Astrocyte (in vitro differentiated cells and primary cell): Measurements from ENCODE around the gene NME1. TPM values are rescaled to one million over a fixed set of nuclear protein-coding genes. Genes with fewer than 3 reads are reported as not detected.
A peak's percentile ranks its signal among the peaks of the same experiment; 100 is the strongest.

ENCODE experiments used
- DNase-seq: peaks from one replicate; pipeline ENCODE4 v3.0.0-alpha.2; 2010; ENCODE audit warnings: low read depth
- FAIRE-seq: peaks from 2 replicates; lab custom pipeline; 2011; peaks lifted over from hg19 to GRCh38; lab: Jason Lieb, UNC
- H2AFZ ChIP-seq: 2 replicates; pipeline ENCODE4 v1.6.0; 2012; ENCODE audit warnings: low read depth, low read length, inconsistent platforms
- H3K27ac ChIP-seq: 2 replicates; pipeline ENCODE4 v1.5.1; 2011; ENCODE audit warnings: low read depth, low read length, inconsistent platforms
- H3K27me3 ChIP-seq: 2 replicates; pipeline ENCODE4 v1.6.0; 2011; ENCODE audit warnings: low read length, inconsistent platforms; ENCODE audit not compliant: insufficient read depth
- H3K36me3 ChIP-seq: 2 replicates; pipeline ENCODE4 v1.5.1; 2011; ENCODE audit warnings: low read length, inconsistent platforms; ENCODE audit not compliant: insufficient read depth
- H3K4me1 ChIP-seq: 2 replicates; pipeline ENCODE4 v1.5.1; 2011; ENCODE audit warnings: low read length, inconsistent platforms; ENCODE audit not compliant: insufficient read depth
- H3K4me2 ChIP-seq: 2 replicates; pipeline ENCODE4 v1.6.0; 2012; ENCODE audit warnings: low read length, inconsistent platforms
- H3K4me3 ChIP-seq: 2 replicates; pipeline ENCODE4 v1.5.1; 2011; ENCODE audit warnings: low read depth, mild to moderate bottlenecking, low read length, inconsistent platforms; ENCODE audit not compliant: insufficient read depth
- H3K79me2 ChIP-seq: 2 replicates; pipeline ENCODE4 v1.6.0; 2012; ENCODE audit warnings: mild to moderate bottlenecking, low read length, inconsistent platforms; ENCODE audit not compliant: insufficient read depth
- H3K9ac ChIP-seq: 2 replicates; pipeline ENCODE4 v1.6.0; 2012; ENCODE audit warnings: mild to moderate bottlenecking, low read length, inconsistent platforms
- H3K9me3 ChIP-seq: 2 replicates; pipeline ENCODE4 v1.5.1; 2012; ENCODE audit warnings: low read depth, mild to moderate bottlenecking, low read length, inconsistent platforms; ENCODE audit not compliant: insufficient read depth
- H4K20me1 ChIP-seq: 2 replicates; pipeline ENCODE4 v1.6.0; 2012; ENCODE audit warnings: low read length, inconsistent platforms; ENCODE audit not compliant: insufficient read depth
- H3K27ac Mint-ChIP-seq: one replicate; pipeline ENCODE4 v1.8.0; 2021; ENCODE audit warnings: mild to moderate bottlenecking, mixed read lengths; ENCODE audit not compliant: unreplicated experiment
- H3K27me3 Mint-ChIP-seq: one replicate; pipeline ENCODE4 v1.8.0; 2021; ENCODE audit warnings: low read depth, mixed read lengths; ENCODE audit not compliant: unreplicated experiment
- H3K36me3 Mint-ChIP-seq: one replicate; pipeline ENCODE4 v1.8.0; 2021; ENCODE audit warnings: low read depth, mixed read lengths; ENCODE audit not compliant: unreplicated experiment
- H3K4me1 Mint-ChIP-seq: one replicate; pipeline ENCODE4 v1.8.0; 2021; ENCODE audit warnings: low read depth, mixed read lengths; ENCODE audit not compliant: unreplicated experiment
- H3K4me3 Mint-ChIP-seq: one replicate; pipeline ENCODE4 v1.8.0; 2021; ENCODE audit warnings: mild to moderate bottlenecking, moderate library complexity, mixed read lengths; ENCODE audit not compliant: unreplicated experiment
- H3K9me3 Mint-ChIP-seq: one replicate; pipeline ENCODE4 v1.8.0; 2021; ENCODE audit warnings: mild to moderate bottlenecking, mixed read lengths; ENCODE audit not compliant: unreplicated experiment
- CTCF ChIP-seq: IDR thresholded peaks from 2 replicates; pipeline ENCODE4 v1.5.1; 2011; ENCODE audit warnings: low read depth, mild to moderate bottlenecking, inconsistent platforms, low read length, moderate library complexity; ENCODE audit not compliant: insufficient read depth
- EZH2 ChIP-seq: IDR thresholded peaks from 2 replicates; pipeline ENCODE4 v1.6.1; 2012; ENCODE audit warnings: mild to moderate bottlenecking, low read length, inconsistent platforms; ENCODE audit not compliant: insufficient read depth
- total RNA-seq: library from RNA; stranded (reverse); gene quantifications from 2 replicates; pipeline ENCODE4 v1.2.1, GENCODE V29; 2021

The NME1 gene
- total RNA-seq, 1 donor from 2014 or later, result 236 TPM

- Histone ChIP-seq H3K9me3 (no peaks in the 10 kb centered on the region), H3K4me1 (peaks cover 13% of the 10 kb centered on the region), H3K4me3 (no peak overlapping the region), H3K4me2 (no peak overlapping the region), H3K36me3 (no peaks in the 10 kb centered on the region), H3K27me3 (no peaks in the 10 kb centered on the region), H3K9ac (no peak overlapping the region), H3K79me2 (peaks cover 97% of the 10 kb centered on the region), H3K27ac (no peak overlapping the region), H2AFZ (no peak overlapping the region), H4K20me1 (peaks cover 83% of the 10 kb centered on the region)
- FAIRE-seq (no peak), DNase-seq (no peak)
- H3K27me3 Mint-ChIP-seq, result no peaks in the 10 kb centered on the region
- no peak for TF ChIP-seq EZH2
- no peak for TF ChIP-seq CTCF
- no peaks in the 10 kb centered on the region for H3K36me3 Mint-ChIP-seq
- H3K4me1 Mint-ChIP-seq, result peaks cover 12% of the 10 kb centered on the region
- no peaks in the 10 kb centered on the region for H3K9me3 Mint-ChIP-seq
- peak overlapping the region; percentile 27 for H3K4me3 Mint-ChIP-seq
- H3K27ac Mint-ChIP-seq, result no peak overlapping the region
These were observed 38.2 kb upstream of the NME1 start for GRCh38 chr17:51115179-51115578.

- peaks cover 28% of the 10 kb centered on the region for H3K4me1 ChIP-seq
- H3K9me3 ChIP-seq, result no peaks in the 10 kb centered on the region
- H3K36me3 ChIP-seq, result no peaks in the 10 kb centered on the region
- DNase-seq (no peak), FAIRE-seq (no peak)
- no peak overlapping the region for H3K9ac ChIP-seq
- H4K20me1 ChIP-seq, result peaks cover 59% of the 10 kb centered on the region
- H3K4me3 Mint-ChIP-seq, result peak overlapping the region; percentile 93
- H3K4me3 ChIP-seq, result peak overlapping the region; percentile 89
- H3K27ac ChIP-seq, result no peak overlapping the region
- no peaks in the 10 kb centered on the region for H3K27me3 ChIP-seq
- no peak for TF ChIP-seq EZH2
- no peak for TF ChIP-seq CTCF
- no peaks in the 10 kb centered on the region for H3K36me3 Mint-ChIP-seq
- no peaks in the 10 kb centered on the region for H3K9me3 Mint-ChIP-seq
- peaks cover 69% of the 10 kb centered on the region for H3K79me2 ChIP-seq
- H3K4me1 Mint-ChIP-seq, result peaks cover 22% of the 10 kb centered on the region
- no peaks in the 10 kb centered on the region for H3K27me3 Mint-ChIP-seq
- no peak overlapping the region for H2AFZ ChIP-seq
- H3K4me2 ChIP-seq, result peak overlapping the region; percentile 86
- no peak overlapping the region for H3K27ac Mint-ChIP-seq
These were observed 34.8 kb upstream of the NME1 start for GRCh38 chr17:51118330-51119195.
